B cell (primary cell): ENCODE results near the gene VSIG10. TPM values are rescaled to one million over a fixed set of nuclear protein-coding genes. Genes with fewer than 3 reads are reported as not detected.

Source experiments
- ATAC-seq: fragments of 200-7000 bp; cut with Tn5 transposase; one replicate; pipeline ENCODE4 v1.10.0; 2021; ENCODE audit warnings: low read depth, mild to moderate bottlenecking, moderate number of reproducible peaks, moderate library complexity
- CTCF ChIA-PET: fragments of 350-600 bp; sonication (Branson Sonifier 250); formaldehyde crosslinking; loops from one replicate; lab custom pipeline; 2021; ENCODE audit warnings: antibody characterized with exemption, inconsistent platforms; lab: Charles Lee
- POLR2A ChIA-PET: fragments of 350-600 bp; sonication (Branson Sonifier 250); formaldehyde crosslinking; loops from one replicate; lab custom pipeline; 2021; ENCODE audit warnings: antibody characterized with exemption; lab: Charles Lee
- DNase-seq: peaks from one replicate; pipeline ENCODE4 v3.0.0; 2013
- H2AFZ ChIP-seq: 2 replicates; pipeline ENCODE4 v1.6.1; 2012; ENCODE audit warnings: mild to moderate bottlenecking, low read depth, low read length; ENCODE audit not compliant: insufficient read depth, poor library complexity, severe bottlenecking
- H3K27ac ChIP-seq, 2 donors: 1 replicate in 1 of 2; 2 replicates in 1 of 2; pipeline ENCODE4 v1.5.1; 2012 to 2013; ENCODE audit warnings: low read length in 2 of 2, mild to moderate bottlenecking in 2 of 2, moderate library complexity in 1 of 2
- H3K27me3 ChIP-seq, 4 experiments: fragments of 200-600 bp in 1 of 4; sonication (generic) in 1 of 4; replicated peaks in 1 of 4; 1 replicate in 2 of 4; 2 replicates in 2 of 4; pipeline versions ENCODE4 v1.6.1 to v1.7.0; 2013 to 2016; ENCODE audit warnings: low read length in 3 of 4, mild to moderate bottlenecking in 2 of 4, mixed read lengths in 1 of 4, moderate library complexity in 1 of 4; ENCODE audit not compliant: insufficient read depth in 4 of 4, control insufficient read depth in 3 of 4; ENCODE audit errors: control extremely low read depth in 1 of 4
- H3K36me3 ChIP-seq, 2 experiments: replicated peaks in 1 of 2; 1 replicate in 1 of 2; 2 replicates in 1 of 2; pipeline versions ENCODE4 v1.6.1 to v1.7.1; 2013; ENCODE audit warnings: low read length in 1 of 2; ENCODE audit not compliant: insufficient read depth in 2 of 2, control insufficient read depth in 1 of 2; ENCODE audit errors: control extremely low read depth in 1 of 2, extremely low read depth in 1 of 2
- H3K4me1 ChIP-seq, 2 donors: fragments of 200-600 bp in 1 of 2; sonication (generic) in 1 of 2; 1 replicate in 1 of 2; 2 replicates in 1 of 2; pipeline versions ENCODE4 v1.5.1 to v1.6.1; 2013 to 2017; ENCODE audit warnings: low read length in 2 of 2; ENCODE audit not compliant: control insufficient read depth in 2 of 2, insufficient read depth in 2 of 2
- H3K4me2 ChIP-seq: replicated peaks from 2 replicates; pipeline ENCODE3; 2012; ENCODE audit warnings: mild to moderate bottlenecking, low read depth, low read length; ENCODE audit not compliant: poor library complexity, severe bottlenecking
- H3K4me3 ChIP-seq, 5 experiments: fragments of 200-600 bp in 1 of 5; sonication (generic) in 1 of 5; 1 replicate in 3 of 5; 2 replicates in 2 of 5; pipeline versions ENCODE4 v1.5.1 to v1.7.0; 2011 to 2016; ENCODE audit warnings: low read length in 4 of 5, mild to moderate bottlenecking in 4 of 5, low read depth in 2 of 5, control low read depth in 1 of 5, moderate library complexity in 1 of 5; ENCODE audit not compliant: insufficient read depth in 1 of 5; ENCODE audit errors: control extremely low read depth in 1 of 5, extremely low read depth in 1 of 5
- H3K79me2 ChIP-seq: fragments of 200-600 bp; sonication (generic); one replicate; pipeline ENCODE4 v1.6.0; 2016; ENCODE audit warnings: low read length; ENCODE audit not compliant: control insufficient read depth, insufficient read depth
- H3K9ac ChIP-seq: fragments of 200-600 bp; sonication (generic); 2 replicates; pipeline ENCODE4 v1.6.1; 2017; ENCODE audit warnings: mild to moderate bottlenecking, low read length, moderate library complexity
- H3K9me3 ChIP-seq, 3 donors: one replicate each; pipeline versions ENCODE4 v1.6.1 to v1.7.1; 2013; ENCODE audit warnings: low read length in 2 of 3; ENCODE audit not compliant: control insufficient read depth in 2 of 3, insufficient read depth in 1 of 3; ENCODE audit errors: control extremely low read depth in 1 of 3
- H4K20me1 ChIP-seq: 2 replicates; pipeline ENCODE4 v1.6.0; 2012; ENCODE audit warnings: mild to moderate bottlenecking, low read length; ENCODE audit not compliant: insufficient read depth, control insufficient read depth, poor library complexity, severe bottlenecking
- H3K27ac Mint-ChIP-seq: one replicate; pipeline ENCODE4 v1.8.0; 2021; ENCODE audit warnings: mixed read lengths
- H3K27me3 Mint-ChIP-seq: one replicate; pipeline ENCODE4 v1.8.0; 2021; ENCODE audit warnings: mixed read lengths
- H3K4me1 Mint-ChIP-seq: one replicate; pipeline ENCODE4 v1.8.0; 2021; ENCODE audit warnings: mixed read lengths
- H3K4me3 Mint-ChIP-seq: one replicate; pipeline ENCODE4 v1.8.0; 2021; ENCODE audit warnings: mixed read lengths
- H3K9me3 Mint-ChIP-seq: one replicate; pipeline ENCODE4 v1.8.0; 2022; ENCODE audit warnings: mixed read lengths; ENCODE audit not compliant: insufficient read depth
- EZH2 ChIP-seq: IDR thresholded peaks from 2 replicates; pipeline ENCODE4 v1.6.1; 2012; ENCODE audit warnings: borderline replicate concordance, low read depth, mild to moderate bottlenecking, moderate library complexity, low read length; ENCODE audit not compliant: insufficient read depth, poor library complexity, severe bottlenecking
- WGBS: methylation state at CpG from one replicate; pipeline ENCODE4 v1.1.5; 2013; ENCODE audit warnings: missing lambda C conversion rate; ENCODE audit not compliant: insufficient coverage; 5-methylcytosine and 5-hydroxymethylcytosine counted together
- intact Hi-C: fragments of 100-400 bp; cut with micrococcal nuclease; formaldehyde crosslinking; loops from one replicate; pipeline ENCODE4 v1.10.0; 2022
- polyA plus RNA-seq: library from polyadenylated mRNA; depleted of rRNA; stranded (reverse); fragments of >200 nt; gene quantifications from 2 replicates; pipeline ENCODE4 v1.2.3, GENCODE V29; 2012
- total RNA-seq, 2 donors: library from RNA; stranded (reverse); fragments of 120-200 nt in 1 of 2; gene quantifications; 1 replicate in 1 of 2; 2 replicates in 1 of 2; pipeline versions ENCODE4 v1.2.3 to v1.2.4, GENCODE V29; 2013 to 2022
- TF ChIP-seq, protein P1 (sequence below): fragments of 200-600 bp; IDR thresholded peaks from one replicate; pipeline ENCODE4 v1.8.0; 2022; ENCODE audit warnings: antibody characterized with exemption, mild to moderate bottlenecking

VSIG10 gene
- total and polyA plus RNA-seq, 2 donors (not counting 1 experiment from before 2014, with no cell fraction given): 0.34 to 2.6 TPM

DNA sequence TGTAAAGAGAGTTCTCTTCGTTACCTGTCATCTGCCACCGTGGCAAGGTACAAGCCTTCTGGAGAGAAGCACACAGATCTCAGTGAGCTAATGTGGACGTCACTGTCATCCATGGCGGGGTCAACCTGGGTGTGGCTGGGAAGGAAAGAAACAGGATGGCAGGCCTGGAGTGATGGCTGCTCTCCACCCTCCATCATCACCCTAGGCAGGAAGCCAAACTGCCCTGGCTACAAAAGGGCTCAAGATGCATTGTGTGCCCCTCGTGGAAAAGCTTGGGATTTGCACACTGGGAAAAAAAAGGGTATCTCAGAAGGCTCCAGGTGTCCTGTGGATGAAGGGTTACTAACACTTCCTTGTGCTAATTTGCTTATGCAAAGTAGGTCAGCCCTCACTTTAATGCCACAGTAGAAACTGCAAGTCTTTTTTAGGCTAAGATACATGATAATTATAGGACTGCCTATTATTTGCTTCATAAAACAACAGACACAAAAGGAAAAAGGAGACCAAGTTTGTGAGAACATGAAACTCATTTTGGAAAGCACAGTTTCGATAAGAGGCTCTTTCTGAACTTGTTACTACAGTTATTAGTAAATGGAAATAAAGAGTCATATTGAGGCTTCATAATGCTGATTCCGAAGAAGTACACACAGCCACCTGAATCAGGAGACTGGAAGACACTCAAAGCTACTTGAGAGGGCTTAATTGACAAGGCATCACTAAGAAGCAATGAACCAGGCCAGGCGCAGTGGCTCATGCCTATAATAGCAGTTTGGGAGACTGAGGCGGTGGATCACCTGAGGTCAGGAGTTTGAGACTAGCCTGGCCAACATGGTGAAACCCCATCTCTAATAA lies 68.4 kb downstream of the VSIG10 start:
- H3K4me1 ChIP-seq: peaks cover 8 to 10% of the 10 kb centered on the region in 2 donors
- peak overlapping the region in 1 of 2 donors; percentile 12 for H3K27ac ChIP-seq
- H3K9me3 Mint-ChIP-seq: no peaks in the 10 kb centered on the region
- DNase-seq (no peak), ATAC-seq (no peak)
- H3K4me3 ChIP-seq: no peak overlapping the region
- no peak overlapping the region for H2AFZ ChIP-seq
- H3K4me2 ChIP-seq: peak overlapping the region; percentile 26
- no peaks in the 10 kb centered on the region for H3K79me2 ChIP-seq
- no peak overlapping the region for H3K9ac ChIP-seq
- ChIA-PET CTCF (interaction anchor here (0.8 to 2.2 kb wide), 3 partner anchors 19 to 161 kb away, joined by 3 to 9 read pairs (median 3); no protein-coding TSS in a partner anchor), POLR2A (no interaction called here)
- H3K4me1 Mint-ChIP-seq: peaks cover 15% of the 10 kb centered on the region
- peaks cover 0 to 51% of the 10 kb centered on the region in 2 experiments for H3K36me3 ChIP-seq
- H3K4me3 Mint-ChIP-seq: no peak overlapping the region
- H3K27ac Mint-ChIP-seq: peak overlapping the region; percentile 72
- intact Hi-C loops: loop anchor here (10.0 kb wide), 1 partner anchor 161 kb away; no protein-coding TSS in a partner anchor
- 79% methylated on average over 6 of the region's 9 CpGs for WGBS
- no peaks in the 10 kb centered on the region for H3K9me3 ChIP-seq
- TF ChIP-seq EZH2: no peak
- TF ChIP-seq, protein P1, sequence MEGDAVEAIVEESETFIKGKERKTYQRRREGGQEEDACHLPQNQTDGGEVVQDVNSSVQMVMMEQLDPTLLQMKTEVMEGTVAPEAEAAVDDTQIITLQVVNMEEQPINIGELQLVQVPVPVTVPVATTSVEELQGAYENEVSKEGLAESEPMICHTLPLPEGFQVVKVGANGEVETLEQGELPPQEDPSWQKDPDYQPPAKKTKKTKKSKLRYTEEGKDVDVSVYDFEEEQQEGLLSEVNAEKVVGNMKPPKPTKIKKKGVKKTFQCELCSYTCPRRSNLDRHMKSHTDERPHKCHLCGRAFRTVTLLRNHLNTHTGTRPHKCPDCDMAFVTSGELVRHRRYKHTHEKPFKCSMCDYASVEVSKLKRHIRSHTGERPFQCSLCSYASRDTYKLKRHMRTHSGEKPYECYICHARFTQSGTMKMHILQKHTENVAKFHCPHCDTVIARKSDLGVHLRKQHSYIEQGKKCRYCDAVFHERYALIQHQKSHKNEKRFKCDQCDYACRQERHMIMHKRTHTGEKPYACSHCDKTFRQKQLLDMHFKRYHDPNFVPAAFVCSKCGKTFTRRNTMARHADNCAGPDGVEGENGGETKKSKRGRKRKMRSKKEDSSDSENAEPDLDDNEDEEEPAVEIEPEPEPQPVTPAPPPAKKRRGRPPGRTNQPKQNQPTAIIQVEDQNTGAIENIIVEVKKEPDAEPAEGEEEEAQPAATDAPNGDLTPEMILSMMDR: no peak
- H3K27me3 ChIP-seq: no peaks in the 10 kb centered on the region
- H3K27me3 Mint-ChIP-seq: no peaks in the 10 kb centered on the region
- no peaks in the 10 kb centered on the region for H4K20me1 ChIP-seq
